AML-193 (cell line): ENCODE data around the gene PLEKHA3.
A peak's percentile ranks its signal among the peaks of the same experiment; 100 is the strongest.
"Not testable (repeated sequence)": the region's sequence is repeated elsewhere in the genome, so short reads cannot be mapped to it uniquely, and the experiment has no call there.

Source experiments
- DNase-seq, 2 experiments: peaks; one replicate each; lab custom pipeline; 2025; lab: John Stamatoyannopoulos, UW

Gene PLEKHA3

DNA sequence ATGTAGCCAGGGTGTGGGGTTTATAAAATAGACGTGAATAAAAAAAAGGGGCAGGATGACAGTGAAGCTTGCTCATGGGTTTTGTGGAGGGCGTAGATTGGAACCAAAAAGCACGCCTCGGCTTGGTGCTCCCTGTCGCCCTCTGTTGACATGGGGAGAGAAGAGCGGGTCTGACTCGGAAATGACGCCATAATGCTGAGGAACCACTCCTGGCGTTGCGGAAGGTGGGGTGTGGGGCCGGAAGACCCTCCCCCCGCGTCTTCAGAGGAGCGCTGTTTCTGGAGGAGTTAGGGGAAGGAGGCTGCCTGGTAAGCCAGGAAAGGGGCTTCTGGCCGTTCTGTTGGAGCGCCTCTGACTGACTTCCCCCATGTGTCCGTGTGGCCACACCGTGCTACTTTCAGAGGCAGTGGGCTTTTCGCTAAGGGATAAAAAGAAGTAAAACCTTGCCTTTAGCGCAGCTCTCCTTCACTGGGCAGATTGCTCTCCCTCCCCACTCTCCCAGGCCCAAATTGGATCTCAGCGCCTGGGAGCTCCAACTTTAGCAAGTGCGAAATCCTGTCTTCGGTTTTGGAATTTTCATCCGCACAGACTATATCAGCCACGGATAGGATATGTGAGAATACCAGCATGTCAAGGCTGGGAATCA, 42.8 kb downstream of the PLEKHA3 start:
- peak; percentile 37 to 50 for DNase-seq

GRCh38 chr2:178523596-178524134, 43.4 kb downstream of the PLEKHA3 start:
- DNase-seq, result no peak

- DNase-seq, result not testable (repeated sequence)
Observed at GRCh38 chr2:178525010-178525409, 44.8 kb downstream of the PLEKHA3 start.

- not testable (repeated sequence) for DNase-seq
Observed at GRCh38 chr2:178525460-178525859, 45.2 kb downstream of the PLEKHA3 start.

DNA sequence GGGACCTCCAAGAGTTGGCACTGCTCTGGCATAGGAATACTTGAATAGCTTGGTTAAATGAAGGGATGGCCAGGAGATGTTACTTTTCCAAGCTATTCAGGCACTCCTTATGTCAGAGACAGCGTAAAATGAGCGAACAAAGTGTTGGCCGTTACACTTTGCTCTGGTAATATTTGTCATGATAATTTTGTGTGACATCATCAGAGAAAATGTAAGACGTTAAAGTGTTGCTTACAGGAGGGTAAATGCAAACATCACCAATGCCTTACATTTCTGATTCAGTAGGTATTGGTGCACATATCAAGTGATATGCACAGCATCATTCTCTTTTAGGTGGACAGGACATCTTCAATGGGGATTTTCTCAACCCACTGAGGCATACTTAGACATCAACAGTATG, 46.0 kb downstream of the PLEKHA3 start:
- DNase-seq, result no peak

DNA sequence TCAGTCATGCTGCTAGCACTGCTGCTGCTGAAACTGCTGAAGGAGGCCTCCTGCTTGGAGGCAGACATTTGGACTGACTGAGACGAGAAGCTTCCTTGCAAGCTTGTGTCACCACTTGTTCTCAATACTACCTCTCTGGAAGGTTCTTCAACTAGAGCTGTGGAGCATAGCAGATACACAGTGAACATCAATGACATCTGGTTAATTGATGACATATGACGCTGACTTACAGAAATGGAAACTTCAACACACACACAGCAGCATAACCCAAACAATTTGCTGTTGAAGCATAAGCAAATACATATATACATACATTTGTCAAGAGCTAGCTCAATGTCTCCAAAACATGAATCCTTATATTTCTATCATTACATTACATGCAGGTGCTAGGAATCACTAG, 47.3 kb downstream of the PLEKHA3 start:
- no peak for DNase-seq

- no peak for DNase-seq
Observed at GRCh38 chr2:178528647-178529046, 48.4 kb downstream of the PLEKHA3 start.

DNA sequence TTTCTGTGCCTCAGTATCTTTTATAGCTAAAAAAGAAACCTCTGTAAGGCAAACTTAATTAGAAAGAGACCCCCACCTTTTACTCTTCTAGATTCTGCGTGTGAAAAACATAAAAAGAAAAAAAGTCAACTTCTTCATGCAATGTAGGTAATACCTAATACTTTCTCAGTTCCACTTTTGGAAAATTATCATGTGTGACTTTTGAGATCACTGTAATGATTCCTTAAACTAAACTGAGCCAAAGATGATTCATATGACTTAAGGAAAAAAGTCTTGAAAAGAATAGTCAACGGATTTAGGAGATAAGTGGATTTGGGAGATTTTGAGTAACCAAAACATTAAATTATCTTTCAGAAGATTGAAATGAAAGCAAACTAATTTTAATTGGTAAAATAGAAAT, 48.9 kb downstream of the PLEKHA3 start:
- DNase-seq, result no peak

DNA sequence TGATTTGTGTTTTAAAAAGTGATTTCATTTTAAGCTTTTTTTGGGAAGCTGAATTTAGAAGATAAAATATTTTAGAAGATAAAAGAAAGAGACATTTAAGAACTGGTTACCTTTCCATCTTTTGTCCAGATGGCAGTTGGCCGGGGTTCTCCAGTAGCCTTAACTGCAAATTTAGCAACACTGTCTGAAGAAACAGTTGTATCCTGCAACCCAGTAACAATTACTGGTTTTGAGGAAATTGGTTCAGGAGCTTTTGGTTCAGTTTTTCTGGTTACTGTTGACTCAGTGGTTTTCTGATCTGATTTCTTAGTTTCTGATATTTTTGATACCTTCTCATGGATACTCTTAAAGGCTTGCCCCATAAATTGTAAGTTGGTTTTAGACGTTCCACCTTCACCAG, 49.9 kb downstream of the PLEKHA3 start:
- peak; percentile 44 to 49 for DNase-seq

- peak; percentile 83 to 87 for DNase-seq
Observed at GRCh38 chr2:178530625-178531142, 50.4 kb downstream of the PLEKHA3 start.

- no peak for DNase-seq
Observed at GRCh38 chr2:178531168-178531567, 50.9 kb downstream of the PLEKHA3 start.

GRCh38 chr2:178536037-178536436, 55.8 kb downstream of the PLEKHA3 start:
- DNase-seq, result no peak

- DNase-seq, result no peak
Observed at GRCh38 chr2:178542161-178542560, 61.9 kb downstream of the PLEKHA3 start.

- no peak for DNase-seq
Observed at GRCh38 chr2:178542569-178542968, 62.3 kb downstream of the PLEKHA3 start.

DNA sequence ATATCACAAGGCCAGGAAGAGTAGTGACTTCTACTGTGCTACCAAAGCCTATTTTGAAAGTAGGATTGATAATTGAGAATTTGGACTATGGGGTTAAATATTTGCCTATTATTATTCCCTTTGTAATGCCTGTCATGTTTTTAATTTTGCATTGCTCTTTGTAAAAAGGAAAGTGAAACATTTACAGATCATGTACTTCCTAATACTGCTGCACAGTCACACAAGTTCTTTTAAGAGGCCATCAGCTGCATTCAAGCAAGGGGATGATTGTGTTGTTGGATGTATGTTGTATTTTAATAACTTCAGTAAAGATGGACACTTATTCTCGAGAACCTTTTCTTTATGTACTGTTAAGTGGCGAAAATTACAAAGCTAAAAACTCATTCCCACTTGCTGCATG, 70.1 kb downstream of the PLEKHA3 start:
- DNase-seq, result no peak

GRCh38 chr2:178553047-178553446, 72.8 kb downstream of the PLEKHA3 start:
- no peak for DNase-seq
